Measurements from ENCODE around the gene PTPRC.

DNA sequence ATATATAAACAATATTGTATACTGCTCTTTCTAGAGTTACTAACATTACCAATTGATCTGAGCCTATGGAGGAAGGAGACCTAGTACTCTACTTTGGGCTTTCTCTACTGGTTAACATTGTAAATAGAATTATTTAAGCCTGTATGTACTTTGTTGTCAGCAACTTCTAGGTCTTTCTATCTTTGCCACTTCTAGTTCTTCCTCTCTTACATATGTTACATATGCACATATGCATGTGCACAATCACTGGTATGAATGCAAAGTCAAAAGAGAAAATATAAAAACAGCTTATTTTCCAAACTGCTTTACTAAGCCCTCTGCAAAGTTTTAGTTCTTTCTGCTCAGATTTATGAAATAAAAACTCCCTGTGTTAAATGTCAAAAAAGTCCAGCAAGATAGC, 84.3 kb downstream of the PTPRC start:
- TF ChIP-seq POLR2A (IDR thresholded peaks at IDR 0.05; ENCODE audit: low read depth, low read length) (no peak), POLR2AphosphoS5 (IDR thresholded peaks at IDR 0.05; ENCODE audit: low read depth, low read length) (no peak), TAF1 (IDR thresholded peaks at IDR 0.05; ENCODE audit: low read depth, low read length) (no peak), SPI1 (IDR thresholded peaks at IDR 0.05; ENCODE audit: low read depth, low read length) (no peak), POU2F2 (IDR thresholded peaks at IDR 0.05; ENCODE audit: low read depth, low read length) (no peak), PAX5 (IDR thresholded peaks at IDR 0.05; ENCODE audit: insufficient read depth, low read length, severe bottlenecking) (no peak)

Measured in GM12891 (cell line).